ENCODE results near the gene KIZ. TPM values are rescaled to one million over a fixed set of nuclear protein-coding genes. Genes with fewer than 3 reads are reported as not detected.

Gene KIZ
- total and polyA plus RNA-seq, 2 experiments from 2014 or later: 58.3 to 63.6 TPM

DNA sequence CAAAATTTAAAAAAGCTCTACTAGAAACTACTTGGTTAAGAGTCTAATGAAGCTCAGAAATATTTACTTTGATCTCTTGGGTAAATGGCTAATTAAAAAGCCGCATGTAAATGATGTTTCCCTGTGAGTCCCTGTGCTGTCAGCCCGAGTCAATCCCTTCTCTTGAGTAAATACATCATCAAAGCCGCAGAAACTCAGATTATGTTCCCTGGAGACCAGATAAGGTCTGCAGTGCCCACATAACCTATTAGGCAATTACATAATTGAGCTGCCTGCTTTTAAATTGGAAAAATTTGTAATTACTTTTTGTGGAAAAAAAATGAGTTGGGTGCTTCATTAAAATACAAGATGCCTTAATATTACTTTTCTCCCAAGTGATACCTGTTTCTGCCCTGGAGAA, 83.1 kb downstream of the KIZ start:
- H3K27ac Mint-ChIP-seq: no peak overlapping the region
- no peaks in the 10 kb centered on the region for H3K27me3 ChIP-seq (ENCODE audit: insufficient read depth)

More for the DNA sequence above, 83.1 kb downstream of the KIZ start:
- H3K36me3 ChIP-seq (ENCODE audit: insufficient read depth): 0 out of 2 replicates have a peak, but pooled peaks cover 4% of the 10 kb centered on the region
- peaks cover 4% of the 10 kb centered on the region for H3K27me3 Mint-ChIP-seq (ENCODE audit: insufficient read depth, low read depth, poor library complexity)
- no peaks in the 10 kb centered on the region for H3K9me2 ChIP-seq (ENCODE audit: insufficient read depth)
- no peaks in the 10 kb centered on the region for H3K79me2 ChIP-seq (replicated peaks; ENCODE audit: insufficient read depth)
- peaks cover 33% of the 10 kb centered on the region for H3K4me1 Mint-ChIP-seq
- H2AFZ ChIP-seq: no peak overlapping the region
- H3K4me3 Mint-ChIP-seq: no peak overlapping the region
- H3K27ac ChIP-seq (ENCODE audit: low read depth): no peak overlapping the region
- H3K4me1 ChIP-seq (ENCODE audit: insufficient read depth): peaks cover 18% of the 10 kb centered on the region
- H3K36me3 Mint-ChIP-seq (ENCODE audit: low read depth): peaks cover 17% of the 10 kb centered on the region
- no peak for ATAC-seq
- no peaks in the 10 kb centered on the region for H4K20me1 ChIP-seq (replicated peaks; ENCODE audit: insufficient read depth)
- DNase-seq (ENCODE audit: low spot score): no peak
- H3K4me2 ChIP-seq: no peak overlapping the region
- no peaks in the 10 kb centered on the region for H3K9me3 Mint-ChIP-seq
- no peaks in the 10 kb centered on the region for H3F3A ChIP-seq (replicated peaks; ENCODE audit: low read depth)
- no peak overlapping the region for H3K4me3 ChIP-seq
- TF ChIP-seq ZNF114 (CRISPR knock-in tag; IDR thresholded peaks at IDR 0.05) (no peak), POLR2AphosphoS5 (IDR thresholded peaks at IDR 0.05; ENCODE audit: low read depth) (no peak), JUNB (IDR thresholded peaks at IDR 0.05; ENCODE audit: unreplicated experiment) (no peak), EZH2phosphoT487 (IDR thresholded peaks at IDR 0.05; ENCODE audit: unreplicated experiment) (no peak), ZNF331 (CRISPR knock-in tag; IDR thresholded peaks at IDR 0.05; ENCODE audit: low read depth) (no peak), CREB1 (CRISPR knock-in tag; IDR thresholded peaks at IDR 0.05; ENCODE audit: low read depth) (no peak)
- TF ChIP-seq, protein P1, sequence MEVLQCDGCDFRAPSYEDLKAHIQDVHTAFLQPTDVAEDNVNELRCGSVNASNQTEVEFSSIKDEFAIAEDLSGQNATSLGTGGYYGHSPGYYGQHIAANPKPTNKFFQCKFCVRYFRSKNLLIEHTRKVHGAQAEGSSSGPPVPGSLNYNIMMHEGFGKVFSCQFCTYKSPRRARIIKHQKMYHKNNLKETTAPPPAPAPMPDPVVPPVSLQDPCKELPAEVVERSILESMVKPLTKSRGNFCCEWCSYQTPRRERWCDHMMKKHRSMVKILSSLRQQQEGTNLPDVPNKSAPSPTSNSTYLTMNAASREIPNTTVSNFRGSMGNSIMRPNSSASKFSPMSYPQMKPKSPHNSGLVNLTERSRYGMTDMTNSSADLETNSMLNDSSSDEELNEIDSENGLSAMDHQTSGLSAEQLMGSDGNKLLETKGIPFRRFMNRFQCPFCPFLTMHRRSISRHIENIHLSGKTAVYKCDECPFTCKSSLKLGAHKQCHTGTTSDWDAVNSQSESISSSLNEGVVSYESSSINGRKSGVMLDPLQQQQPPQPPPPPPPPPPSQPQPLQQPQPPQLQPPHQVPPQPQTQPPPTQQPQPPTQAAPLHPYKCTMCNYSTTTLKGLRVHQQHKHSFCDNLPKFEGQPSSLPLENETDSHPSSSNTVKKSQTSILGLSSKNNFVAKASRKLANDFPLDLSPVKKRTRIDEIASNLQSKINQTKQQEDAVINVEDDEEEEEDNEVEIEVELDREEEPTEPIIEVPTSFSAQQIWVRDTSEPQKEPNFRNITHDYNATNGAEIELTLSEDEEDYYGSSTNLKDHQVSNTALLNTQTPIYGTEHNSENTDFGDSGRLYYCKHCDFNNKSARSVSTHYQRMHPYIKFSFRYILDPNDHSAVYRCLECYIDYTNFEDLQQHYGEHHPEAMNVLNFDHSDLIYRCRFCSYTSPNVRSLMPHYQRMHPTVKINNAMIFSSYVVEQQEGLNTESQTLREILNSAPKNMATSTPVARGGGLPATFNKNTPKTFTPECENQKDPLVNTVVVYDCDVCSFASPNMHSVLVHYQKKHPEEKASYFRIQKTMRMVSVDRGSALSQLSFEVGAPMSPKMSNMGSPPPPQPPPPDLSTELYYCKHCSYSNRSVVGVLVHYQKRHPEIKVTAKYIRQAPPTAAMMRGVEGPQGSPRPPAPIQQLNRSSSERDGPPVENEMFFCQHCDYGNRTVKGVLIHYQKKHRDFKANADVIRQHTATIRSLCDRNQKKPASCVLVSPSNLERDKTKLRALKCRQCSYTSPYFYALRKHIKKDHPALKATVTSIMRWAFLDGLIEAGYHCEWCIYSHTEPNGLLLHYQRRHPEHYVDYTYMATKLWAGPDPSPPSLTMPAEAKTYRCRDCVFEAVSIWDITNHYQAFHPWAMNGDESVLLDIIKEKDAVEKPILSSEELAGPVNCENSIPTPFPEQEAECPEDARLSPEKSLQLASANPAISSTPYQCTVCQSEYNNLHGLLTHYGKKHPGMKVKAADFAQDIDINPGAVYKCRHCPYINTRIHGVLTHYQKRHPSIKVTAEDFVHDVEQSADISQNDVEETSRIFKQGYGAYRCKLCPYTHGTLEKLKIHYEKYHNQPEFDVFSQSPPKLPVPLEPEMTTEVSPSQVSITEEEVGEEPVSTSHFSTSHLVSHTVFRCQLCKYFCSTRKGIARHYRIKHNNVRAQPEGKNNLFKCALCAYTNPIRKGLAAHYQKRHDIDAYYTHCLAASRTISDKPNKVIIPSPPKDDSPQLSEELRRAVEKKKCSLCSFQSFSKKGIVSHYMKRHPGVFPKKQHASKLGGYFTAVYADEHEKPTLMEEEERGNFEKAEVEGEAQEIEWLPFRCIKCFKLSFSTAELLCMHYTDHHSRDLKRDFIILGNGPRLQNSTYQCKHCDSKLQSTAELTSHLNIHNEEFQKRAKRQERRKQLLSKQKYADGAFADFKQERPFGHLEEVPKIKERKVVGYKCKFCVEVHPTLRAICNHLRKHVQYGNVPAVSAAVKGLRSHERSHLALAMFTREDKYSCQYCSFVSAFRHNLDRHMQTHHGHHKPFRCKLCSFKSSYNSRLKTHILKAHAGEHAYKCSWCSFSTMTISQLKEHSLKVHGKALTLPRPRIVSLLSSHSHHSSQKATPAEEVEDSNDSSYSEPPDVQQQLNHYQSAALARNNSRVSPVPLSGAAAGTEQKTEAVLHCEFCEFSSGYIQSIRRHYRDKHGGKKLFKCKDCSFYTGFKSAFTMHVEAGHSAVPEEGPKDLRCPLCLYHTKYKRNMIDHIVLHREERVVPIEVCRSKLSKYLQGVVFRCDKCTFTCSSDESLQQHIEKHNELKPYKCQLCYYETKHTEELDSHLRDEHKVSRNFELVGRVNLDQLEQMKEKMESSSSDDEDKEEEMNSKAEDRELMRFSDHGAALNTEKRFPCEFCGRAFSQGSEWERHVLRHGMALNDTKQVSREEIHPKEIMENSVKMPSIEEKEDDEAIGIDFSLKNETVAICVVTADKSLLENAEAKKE (CRISPR knock-in tag; IDR thresholded peaks at IDR 0.05): no peak
- TF ChIP-seq, protein P2, sequence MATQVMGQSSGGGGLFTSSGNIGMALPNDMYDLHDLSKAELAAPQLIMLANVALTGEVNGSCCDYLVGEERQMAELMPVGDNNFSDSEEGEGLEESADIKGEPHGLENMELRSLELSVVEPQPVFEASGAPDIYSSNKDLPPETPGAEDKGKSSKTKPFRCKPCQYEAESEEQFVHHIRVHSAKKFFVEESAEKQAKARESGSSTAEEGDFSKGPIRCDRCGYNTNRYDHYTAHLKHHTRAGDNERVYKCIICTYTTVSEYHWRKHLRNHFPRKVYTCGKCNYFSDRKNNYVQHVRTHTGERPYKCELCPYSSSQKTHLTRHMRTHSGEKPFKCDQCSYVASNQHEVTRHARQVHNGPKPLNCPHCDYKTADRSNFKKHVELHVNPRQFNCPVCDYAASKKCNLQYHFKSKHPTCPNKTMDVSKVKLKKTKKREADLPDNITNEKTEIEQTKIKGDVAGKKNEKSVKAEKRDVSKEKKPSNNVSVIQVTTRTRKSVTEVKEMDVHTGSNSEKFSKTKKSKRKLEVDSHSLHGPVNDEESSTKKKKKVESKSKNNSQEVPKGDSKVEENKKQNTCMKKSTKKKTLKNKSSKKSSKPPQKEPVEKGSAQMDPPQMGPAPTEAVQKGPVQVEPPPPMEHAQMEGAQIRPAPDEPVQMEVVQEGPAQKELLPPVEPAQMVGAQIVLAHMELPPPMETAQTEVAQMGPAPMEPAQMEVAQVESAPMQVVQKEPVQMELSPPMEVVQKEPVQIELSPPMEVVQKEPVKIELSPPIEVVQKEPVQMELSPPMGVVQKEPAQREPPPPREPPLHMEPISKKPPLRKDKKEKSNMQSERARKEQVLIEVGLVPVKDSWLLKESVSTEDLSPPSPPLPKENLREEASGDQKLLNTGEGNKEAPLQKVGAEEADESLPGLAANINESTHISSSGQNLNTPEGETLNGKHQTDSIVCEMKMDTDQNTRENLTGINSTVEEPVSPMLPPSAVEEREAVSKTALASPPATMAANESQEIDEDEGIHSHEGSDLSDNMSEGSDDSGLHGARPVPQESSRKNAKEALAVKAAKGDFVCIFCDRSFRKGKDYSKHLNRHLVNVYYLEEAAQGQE (IDR thresholded peaks at IDR 0.05; ENCODE audit: unreplicated experiment): no peak

All from GM23338 (cell line).